ENCODE data around the gene WBP2. TPM values are rescaled to one million over a fixed set of nuclear protein-coding genes. Genes with fewer than 3 reads are reported as not detected.
"Not testable (repeated sequence)": the region's sequence is repeated elsewhere in the genome, so short reads cannot be mapped to it uniquely, and the experiment has no call there.

WBP2 gene
- total and polyA plus RNA-seq, 9 of the 15 experiments (the other 6 are each of a cell fraction or from before 2014, with no cell fraction given), result 2.2 to 74.3 (median 20.0) TPM

DNA sequence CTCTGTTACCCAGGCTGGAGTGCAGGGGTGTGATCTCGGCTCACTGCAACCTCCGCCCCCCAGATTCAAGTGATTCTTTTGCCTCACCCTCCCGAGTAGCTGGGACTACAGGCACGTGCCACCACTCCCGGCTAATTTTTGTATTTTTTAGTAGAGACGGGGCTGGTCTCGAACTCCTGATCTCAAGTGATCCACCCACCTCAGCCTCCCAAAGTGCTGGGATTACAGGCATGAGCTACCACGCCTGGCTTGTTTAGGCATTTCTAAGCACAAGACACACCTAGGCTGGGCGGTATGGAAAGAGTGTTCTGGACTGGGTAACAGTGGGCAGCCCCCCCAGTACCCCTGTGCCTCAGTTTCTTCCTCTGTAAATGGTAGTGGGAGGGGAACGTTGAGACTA is 15.1 kb upstream of the WBP2 start:
- DNase-seq (ENCODE audit: extremely low read depth in 1 of 4, low spot score in 3 of 4); in situ Hi-C loops (cut with MboI); H3K36me3 ChIP-seq (ENCODE audit: control insufficient read depth, insufficient read depth, low read length); intact Hi-C loops (cut with micrococcal nuclease); ATAC-seq; H3K9me3 ChIP-seq (replicated peaks; ENCODE audit: control insufficient read depth, insufficient read depth, low read depth, low read length); H4K20me1 ChIP-seq (replicated peaks; ENCODE audit: control insufficient read depth, insufficient read depth, low read length); H3K27ac ChIP-seq (ENCODE audit: extremely low read depth, low read depth, low read length); H3K9ac ChIP-seq (ENCODE audit: insufficient read depth in 1 of 2, low read depth in 2 of 2, low read length in 2 of 2); H3K9me1 ChIP-seq (ENCODE audit: control insufficient read depth, insufficient read depth, low read length); H3K27me3 ChIP-seq (ENCODE audit: control insufficient read depth in 2 of 2, insufficient read depth in 2 of 2, low read length in 2 of 2); CTCF ChIA-PET (ENCODE audit: low intra/inter-chr PET ratio); FAIRE-seq; H3K79me2 ChIP-seq (ENCODE audit: control insufficient read depth, insufficient read depth, low read length); H3K4me2 ChIP-seq (ENCODE audit: insufficient read depth, low read length); H2AFZ ChIP-seq (ENCODE audit: low read depth, low read length); H3K4me3 ChIP-seq; BruUV-seq (replicated peaks): not testable (repeated sequence)
- POLR2A ChIA-PET, result interaction anchor here (0.6 to 15.8 kb wide), 5 partner anchors 11 to 640 kb away, joined by 3 to 169 read pairs (median 4); partner anchors contain the start of gene TRIM65
- H3K4me1 ChIP-seq (replicated peaks in 1 of 2; ENCODE audit: control insufficient read depth in 2 of 2, insufficient read depth in 2 of 2, low read length in 2 of 2), result peaks cover 12 to 42% of the 10 kb centered on the region in 2 experiments
- WGBS (ENCODE audit: insufficient coverage, low coverage, missing lambda C conversion rate), result 76% methylated on average over 10 of the region's 10 CpGs

GRCh38 chr17:75869282-75870141 is 14.4 kb upstream of the WBP2 start:
- Histone ChIP-seq H3K79me2 (ENCODE audit: control insufficient read depth, insufficient read depth, low read length) (no peaks in the 10 kb centered on the region), H3K36me3 (ENCODE audit: control insufficient read depth, insufficient read depth, low read length) (no peaks in the 10 kb centered on the region), H3K9ac (ENCODE audit: insufficient read depth in 1 of 2, low read depth in 2 of 2, low read length in 2 of 2) (peak overlapping the region in 1 of 2 experiments; percentile 82; a peak in 3 of 4 replicates), H3K9me3 (replicated peaks; ENCODE audit: control insufficient read depth, insufficient read depth, low read depth, low read length) (no peaks in the 10 kb centered on the region), H3K27ac (ENCODE audit: extremely low read depth, low read depth, low read length) (no peak overlapping the region), H3K4me3 (no peak overlapping the region), H3K4me1 (replicated peaks in 1 of 2; ENCODE audit: control insufficient read depth in 2 of 2, insufficient read depth in 2 of 2, low read length in 2 of 2) (peaks cover 19 to 39% of the 10 kb centered on the region in 2 experiments), H3K9me1 (ENCODE audit: control insufficient read depth, insufficient read depth, low read length) (no peaks in the 10 kb centered on the region), H3K4me2 (ENCODE audit: insufficient read depth, low read length) (no peak overlapping the region), H2AFZ (ENCODE audit: low read depth, low read length) (peak overlapping the region; percentile 66), H4K20me1 (replicated peaks; ENCODE audit: control insufficient read depth, insufficient read depth, low read length) (no peaks in the 10 kb centered on the region), H3K27me3 (ENCODE audit: control insufficient read depth in 2 of 2, insufficient read depth in 2 of 2, low read length in 2 of 2) (no peaks in the 10 kb centered on the region)
- FAIRE-seq (no peak), DNase-seq (ENCODE audit: extremely low read depth in 1 of 4, low spot score in 3 of 4) (peak in 2 of 4 experiments; percentile 19 to 24), ATAC-seq (peak; percentile 46)
- ChIA-PET POLR2A (interaction anchor here (0.6 to 15.8 kb wide), 9 partner anchors 8 to 640 kb away, joined by 3 to 169 read pairs (median 4); partner anchors contain the start of gene TRIM65), CTCF (ENCODE audit: low intra/inter-chr PET ratio) (no interaction called here)
- no TSS peak for BruUV-seq (replicated peaks)
- intact Hi-C loops (cut with micrococcal nuclease), result no loop called here
- in situ Hi-C loops (cut with MboI), result no loop called here
- TF ChIP-seq FOXA1 (IDR thresholded peaks at IDR 0.05; ENCODE audit: borderline replicate concordance) (no peak), CTBP1 (IDR thresholded peaks at IDR 0.05; ENCODE audit: borderline replicate concordance) (peak; percentile 38; the same call in 1 of the 2 replicates)
- WGBS (ENCODE audit: insufficient coverage, low coverage, missing lambda C conversion rate), result 48% methylated on average over 22 of the region's 23 CpGs

All from K562 (cell line).